Gastroesophageal sphincter (tissue), 4 donors: ENCODE data around the gene KRTAP4-2. TPM values are rescaled to one million over a fixed set of nuclear protein-coding genes. Genes with fewer than 3 reads are reported as not detected.
"Not testable (repeated sequence)": the region's sequence is repeated elsewhere in the genome, so short reads cannot be mapped to it uniquely, and the experiment has no call there.

ENCODE experiments used
- ATAC-seq: fragments of 150-250 bp; one replicate; pipeline ENCODE4 v1.9.1; 2016; ENCODE audit warnings: mild to moderate bottlenecking, moderate library complexity
- H3K27ac ChIP-seq, 4 donors: fragments of 200-600 bp; sonication (generic) in 3 of 4; 1 replicate in 3 of 4; 2 replicates in 1 of 4; pipeline ENCODE4 v1.5.1; 2016 to 2019
- H3K27me3 ChIP-seq: fragments of 200-600 bp; sonication (generic); one replicate; pipeline ENCODE4 v1.5.1; 2019
- H3K36me3 ChIP-seq, 2 donors: fragments of 200-600 bp; sonication (generic); one replicate each; pipeline ENCODE4 v1.5.1; 2019; ENCODE audit warnings: control low read depth in 1 of 2
- H3K4me1 ChIP-seq, 3 donors: fragments of 200-600 bp; sonication (generic); 1 replicate in 2 of 3; 2 replicates in 1 of 3; pipeline ENCODE4 v1.5.1; 2016 to 2019; ENCODE audit warnings: control low read depth in 2 of 3
- H3K4me3 ChIP-seq, 2 donors: fragments of 200-600 bp; sonication (generic); one replicate each; pipeline ENCODE4 v1.5.1; 2019; ENCODE audit warnings: mild to moderate bottlenecking in 1 of 2, moderate library complexity in 1 of 2
- H3K9me3 ChIP-seq, 3 donors: fragments of 200-600 bp; sonication (generic); one replicate each; pipeline ENCODE4 v1.5.1; 2017 to 2019; ENCODE audit warnings: control low read depth in 2 of 3
- CTCF ChIP-seq, 4 experiments: fragments of 200-600 bp in 2 of 4; fragments of 450-650 bp in 2 of 4; sonication (generic) in 1 of 4; IDR thresholded peaks; one replicate each; pipeline ENCODE4 v1.5.1; 2017 to 2019; ENCODE audit warnings: antibody characterized with exemption in 4 of 4, mild to moderate bottlenecking in 2 of 4, moderate library complexity in 2 of 4
- EP300 ChIP-seq: sonication (generic); formaldehyde crosslinking; IDR thresholded peaks from one replicate; pipeline ENCODE4 v1.6.1; 2017; ENCODE audit warnings: antibody characterized with exemption, mild to moderate bottlenecking
- POLR2A ChIP-seq, 2 donors: fragments of 450-650 bp; IDR thresholded peaks; one replicate each; pipeline ENCODE4 v1.6.1; 2017; ENCODE audit warnings: antibody characterized with exemption in 2 of 2, mild to moderate bottlenecking in 2 of 2, moderate library complexity in 1 of 2
- POLR2AphosphoS5 ChIP-seq: sonication (generic); formaldehyde crosslinking; IDR thresholded peaks from one replicate; pipeline ENCODE4 v1.6.1; 2017; ENCODE audit warnings: antibody characterized with exemption
- WGBS, 2 donors: methylation state at CpG; one replicate each; pipeline ENCODE4 v1.1.5; 2018; ENCODE audit warnings: low coverage in 1 of 2; 5-methylcytosine and 5-hydroxymethylcytosine counted together
- total RNA-seq, 4 donors: library from RNA; depleted of rRNA; stranded (reverse); fragments of >200 nt; gene quantifications; one replicate each; pipeline ENCODE4 v1.1.0, GENCODE V29; 2016

KRTAP4-2 gene
- total RNA-seq: not detected

GRCh38 chr17:41177727-41178271, at the start of gene KRTAP4-2:
KRTAP4-2 (minus strand) TSS chr17:41178221; CDS start chr17:41178164, 57 bp downstream.
- Histone ChIP-seq H3K4me3 (no peak within 1 kb of the TSS), H3K4me1 (no peaks in the 10 kb centered on the region), H3K27ac (no peak within 1 kb of the TSS), H3K27me3 (peaks cover 11% of the 10 kb centered on the region), H3K9me3 (no peaks in the 10 kb centered on the region), H3K36me3 (no peaks in the 10 kb centered on the region)
- no peak for TF ChIP-seq CTCF (IDR thresholded peaks at IDR 0.05)
- TF ChIP-seq EP300: no peak
- no peak for TF ChIP-seq POLR2AphosphoS5
- no peak for TF ChIP-seq POLR2A (IDR thresholded peaks at IDR 0.05)
- ATAC-seq: no peak
- 68% methylated on average over 3 of the region's 7 CpGs; no CpG with 5 or more reads in 1 of the 2 donors for WGBS, 2 donors

DNA sequence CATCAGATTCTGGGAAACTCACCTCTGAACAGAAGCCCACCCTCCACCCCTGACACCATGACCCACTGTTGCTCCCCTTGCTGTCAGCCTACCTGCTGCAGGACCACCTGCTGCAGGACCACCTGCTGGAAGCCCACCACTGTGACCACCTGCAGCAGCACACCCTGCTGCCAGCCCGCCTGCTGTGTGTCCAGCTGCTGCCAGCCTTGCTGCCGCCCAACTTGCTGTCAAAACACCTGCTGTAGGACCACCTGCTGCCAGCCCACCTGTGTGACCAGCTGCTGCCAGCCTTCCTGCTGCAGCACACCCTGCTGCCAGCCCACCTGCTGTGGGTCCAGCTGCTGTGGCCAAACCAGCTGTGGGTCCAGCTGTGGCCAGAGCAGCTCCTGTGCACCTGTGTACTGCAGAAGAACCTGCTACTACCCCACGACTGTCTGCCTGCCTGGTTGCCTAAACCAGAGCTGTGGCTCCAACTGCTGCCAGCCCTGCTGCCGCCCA, 48.6 kb upstream of the KRTAP4-2 start, which contains the start of gene KRTAP9-2:
Gene KRTAP9-2, plus strand, starts transcription at position 51 of the 498 bp plus-strand sequence. Its CDS starts 7 bp downstream, at position 58.
- H3K4me1 ChIP-seq, H3K4me3 ChIP-seq, ATAC-seq, H3K27ac ChIP-seq, H3K36me3 ChIP-seq, H3K9me3 ChIP-seq: not testable (repeated sequence)
- H3K27me3 ChIP-seq: peaks cover 14% of the 10 kb centered on the region
- WGBS, 2 donors: no CpG with 5 or more reads among the region's 4 CpGs

DNA sequence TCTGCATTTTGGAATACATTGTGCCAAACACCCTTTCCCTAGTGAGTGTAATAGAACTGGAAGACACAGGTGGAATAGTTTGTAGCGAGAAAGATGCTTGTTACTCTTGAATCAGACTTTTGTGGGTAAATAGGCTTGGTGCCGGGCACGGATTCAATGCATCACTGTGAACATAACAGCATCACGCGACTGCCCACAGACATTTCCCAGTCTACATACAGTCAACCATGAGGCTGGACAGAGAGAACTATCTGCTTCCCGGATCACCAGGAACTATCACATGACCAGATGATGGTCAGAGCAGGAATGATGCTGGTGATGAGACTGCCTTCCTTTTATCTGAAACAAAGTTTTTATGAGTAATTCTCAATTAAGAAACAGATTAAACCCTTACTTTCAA, 48.0 kb upstream of the KRTAP4-2 start:
- peaks cover 0 to 2% (median 0%) of the 10 kb centered on the region in 3 donors for H3K9me3 ChIP-seq
- no peaks in the 10 kb centered on the region for H3K36me3 ChIP-seq
- peaks cover 14% of the 10 kb centered on the region for H3K27me3 ChIP-seq
- no peak overlapping the region for H3K4me3 ChIP-seq
- no peak overlapping the region for H3K27ac ChIP-seq
- TF ChIP-seq POLR2A (IDR thresholded peaks at IDR 0.05): no peak
- no peak for TF ChIP-seq EP300
- no peaks in the 10 kb centered on the region for H3K4me1 ChIP-seq
- WGBS, 2 donors: 87 to 97% methylated on average over 4 to 6 of the region's 6 CpGs
- ATAC-seq: no peak

GRCh38 chr17:41223821-41224220, 45.8 kb upstream of the KRTAP4-2 start:
- Histone ChIP-seq H3K27ac (no peak overlapping the region), H3K9me3 (peaks cover 0 to 6% (median 0%) of the 10 kb centered on the region in 3 donors), H3K4me1 (no peaks in the 10 kb centered on the region), H3K36me3 (no peaks in the 10 kb centered on the region), H3K27me3 (peaks cover 14% of the 10 kb centered on the region), H3K4me3 (no peak overlapping the region)
- 17 to 47% methylated on average over 2 of the region's 2 CpGs for WGBS, 2 donors
- no peak for TF ChIP-seq POLR2A (IDR thresholded peaks at IDR 0.05)
- no peak for ATAC-seq

DNA sequence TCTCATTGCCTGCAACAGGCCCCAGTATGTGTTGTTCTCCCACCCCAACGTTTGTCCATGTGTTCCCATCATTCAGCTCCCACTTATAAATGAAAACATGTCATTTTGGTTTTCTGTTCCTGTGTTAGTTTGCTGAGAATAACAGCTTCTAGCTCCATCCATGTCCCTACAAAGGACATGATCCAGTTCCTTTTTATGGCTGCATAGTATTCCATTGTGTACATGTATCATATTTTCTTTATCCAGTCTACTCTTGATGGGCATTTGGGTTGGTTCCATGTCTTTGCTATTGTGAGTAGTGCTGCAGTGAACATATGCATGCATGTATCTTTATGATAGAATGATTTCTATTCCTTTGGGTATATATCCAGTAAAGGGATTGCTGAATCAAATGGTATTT, 37.7 kb upstream of the KRTAP4-2 start:
- Histone ChIP-seq H3K4me1 (no peaks in the 10 kb centered on the region), H3K27me3 (peaks cover 29% of the 10 kb centered on the region), H3K9me3 (peaks cover 0 to under 1% (median 0%) of the 10 kb centered on the region in 3 donors), H3K27ac (no peak overlapping the region), H3K36me3 (no peaks in the 10 kb centered on the region), H3K4me3 (no peak overlapping the region)
- WGBS, 2 donors: 54 to 88% methylated on average over 1 of the region's 1 CpG
- no peak for ATAC-seq
- TF ChIP-seq POLR2AphosphoS5: no peak
- no peak for TF ChIP-seq CTCF (IDR thresholded peaks at IDR 0.05)
- TF ChIP-seq POLR2A (IDR thresholded peaks at IDR 0.05): no peak
- TF ChIP-seq EP300: no peak

GRCh38 chr17:41212524-41213169, 34.6 kb upstream of the KRTAP4-2 start:
- TF ChIP-seq POLR2AphosphoS5: no peak
- TF ChIP-seq EP300: no peak
- no peak for TF ChIP-seq POLR2A (IDR thresholded peaks at IDR 0.05)
- TF ChIP-seq CTCF (IDR thresholded peaks at IDR 0.05): no peak
- WGBS, 2 donors: 62 to 80% methylated on average over 2 to 5 of the region's 7 CpGs
- Histone ChIP-seq H3K27ac (no peak overlapping the region), H3K36me3 (no peaks in the 10 kb centered on the region), H3K9me3 (no peaks in the 10 kb centered on the region), H3K4me3 (no peak overlapping the region), H3K27me3 (peaks cover 40% of the 10 kb centered on the region), H3K4me1 (no peaks in the 10 kb centered on the region)
- no peak for ATAC-seq
